ENCODE results near the gene TXLNA. TPM values are rescaled to one million over a fixed set of nuclear protein-coding genes. Genes with fewer than 3 reads are reported as not detected.

TXLNA gene
- total and polyA plus RNA-seq, 8 donors, result 39.8 to 56.4 (median 46.8) TPM

DNA sequence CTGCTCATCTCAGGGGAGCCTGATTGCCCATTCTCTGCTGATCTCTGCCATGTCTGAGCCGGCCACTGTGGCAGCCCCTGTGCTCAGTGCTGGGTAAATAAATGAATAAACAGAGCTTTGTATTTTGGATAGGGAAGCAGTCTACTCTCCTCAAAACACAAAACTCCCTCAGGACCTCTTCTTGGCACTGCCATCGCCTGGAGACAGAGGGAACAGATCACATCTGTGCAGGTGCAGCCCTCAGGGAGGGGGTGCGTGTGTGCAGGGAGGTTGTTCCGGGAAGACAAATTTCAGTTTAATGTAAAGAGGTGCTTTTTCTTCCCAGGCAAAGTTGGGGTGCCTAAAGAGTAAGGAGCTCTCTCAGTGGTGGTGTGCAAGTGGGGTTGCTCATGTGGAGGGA lies 59.9 kb downstream of the TXLNA start:
- DNase-seq (no peak), ATAC-seq (no peak)
- intact Hi-C loops (cut with DNase I), result no loop called here
- H3K36me3 ChIP-seq, result peaks cover 0 to 8% of the 10 kb centered on the region in 2 donors
- no peak overlapping the region for H3K27ac ChIP-seq
- H3K9me3 ChIP-seq, result no peaks in the 10 kb centered on the region
- peaks cover 0 to 22% of the 10 kb centered on the region in 2 donors for H3K27me3 ChIP-seq
- peaks cover 13 to 24% of the 10 kb centered on the region in 2 donors for H3K4me1 ChIP-seq
- TF ChIP-seq, protein P1, sequence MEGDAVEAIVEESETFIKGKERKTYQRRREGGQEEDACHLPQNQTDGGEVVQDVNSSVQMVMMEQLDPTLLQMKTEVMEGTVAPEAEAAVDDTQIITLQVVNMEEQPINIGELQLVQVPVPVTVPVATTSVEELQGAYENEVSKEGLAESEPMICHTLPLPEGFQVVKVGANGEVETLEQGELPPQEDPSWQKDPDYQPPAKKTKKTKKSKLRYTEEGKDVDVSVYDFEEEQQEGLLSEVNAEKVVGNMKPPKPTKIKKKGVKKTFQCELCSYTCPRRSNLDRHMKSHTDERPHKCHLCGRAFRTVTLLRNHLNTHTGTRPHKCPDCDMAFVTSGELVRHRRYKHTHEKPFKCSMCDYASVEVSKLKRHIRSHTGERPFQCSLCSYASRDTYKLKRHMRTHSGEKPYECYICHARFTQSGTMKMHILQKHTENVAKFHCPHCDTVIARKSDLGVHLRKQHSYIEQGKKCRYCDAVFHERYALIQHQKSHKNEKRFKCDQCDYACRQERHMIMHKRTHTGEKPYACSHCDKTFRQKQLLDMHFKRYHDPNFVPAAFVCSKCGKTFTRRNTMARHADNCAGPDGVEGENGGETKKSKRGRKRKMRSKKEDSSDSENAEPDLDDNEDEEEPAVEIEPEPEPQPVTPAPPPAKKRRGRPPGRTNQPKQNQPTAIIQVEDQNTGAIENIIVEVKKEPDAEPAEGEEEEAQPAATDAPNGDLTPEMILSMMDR (IDR thresholded peaks at IDR 0.05), result no peak
- no peak overlapping the region for H3K4me3 ChIP-seq

DNA sequence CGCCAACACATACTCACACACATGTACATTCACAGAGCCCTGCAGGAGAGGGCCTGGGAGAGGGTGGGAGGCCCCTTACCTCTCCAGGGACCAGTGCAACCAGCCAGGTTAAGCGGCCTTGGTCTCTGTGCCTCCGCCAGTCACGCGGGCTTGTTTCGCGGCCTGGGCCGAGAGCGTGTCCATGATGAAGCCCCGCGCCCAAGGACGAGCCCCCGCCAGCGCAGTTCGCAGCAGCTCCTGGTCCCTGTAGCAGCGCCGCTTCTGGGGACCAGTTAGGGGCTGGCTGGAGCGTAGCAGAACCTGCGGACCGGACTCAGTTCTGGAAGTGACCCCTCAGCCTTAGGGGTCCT lies 60.3 kb downstream of the TXLNA start:
- Histone ChIP-seq H3K27ac (peak overlapping the region in 1 of 2 donors; percentile 78), H3K4me3 (peak overlapping the region; percentile 59 to 67), H3K4me1 (peaks cover 13 to 24% of the 10 kb centered on the region in 2 donors), H3K27me3 (peaks cover 0 to 22% of the 10 kb centered on the region in 2 donors), H3K36me3 (peaks cover 0 to 4% of the 10 kb centered on the region in 2 donors), H3K9me3 (no peaks in the 10 kb centered on the region)
- TF ChIP-seq, protein P1 (IDR thresholded peaks at IDR 0.05), result no peak
- DNase-seq, result no peak
- intact Hi-C loops (cut with DNase I), result no loop called here
- ATAC-seq, result no peak

DNA sequence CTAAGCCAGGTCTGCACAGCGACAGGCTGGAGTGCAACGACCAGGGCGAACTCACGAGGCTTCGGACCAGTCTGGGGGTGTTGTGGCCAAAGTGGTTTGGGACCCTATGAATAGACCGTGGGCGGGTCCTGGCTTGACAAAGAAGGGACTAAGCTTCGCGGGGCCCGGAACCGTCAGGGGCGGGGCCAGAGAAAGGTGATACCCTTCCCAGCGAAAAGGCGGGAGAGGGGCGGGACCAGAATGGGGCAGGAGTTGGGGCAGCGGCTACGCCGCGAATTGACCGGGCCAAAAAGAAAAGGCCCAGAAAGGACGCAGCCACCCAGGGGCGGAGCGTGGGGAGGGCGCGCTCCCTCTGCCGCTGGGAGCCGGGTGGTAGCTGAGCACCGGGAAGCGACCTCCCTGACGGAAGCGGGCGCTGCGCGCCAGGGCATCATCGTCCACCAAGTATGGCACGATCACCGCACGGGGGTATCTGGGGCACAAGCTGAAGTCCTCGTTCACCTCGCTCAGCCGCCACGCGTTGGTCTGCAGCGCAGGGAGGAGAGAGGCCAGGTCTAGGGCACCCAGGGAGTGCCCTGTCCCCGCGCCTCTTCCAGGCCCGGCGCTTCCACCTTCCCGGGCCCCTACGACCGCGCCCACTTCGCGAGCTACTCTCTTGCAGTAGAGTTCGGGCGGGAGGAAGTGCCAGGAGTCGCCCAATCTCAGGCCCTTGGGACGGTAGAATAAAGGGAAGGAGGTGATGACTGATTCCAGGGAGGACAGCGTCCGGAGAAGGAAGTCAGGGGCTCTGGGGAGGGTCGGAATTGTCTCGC lies 60.9 kb downstream of the TXLNA start:
- intact Hi-C loops (cut with DNase I), result no loop called here
- H3K27ac ChIP-seq, result peak overlapping the region; percentile 78 to 82
- H3K9me3 ChIP-seq, result no peaks in the 10 kb centered on the region
- ATAC-seq (peak; percentile 88), DNase-seq (peak; percentile 49 to 89 (median 74))
- TF ChIP-seq, protein P1 (IDR thresholded peaks at IDR 0.05), result peak in 1 of 2 donors; percentile 16
- H3K36me3 ChIP-seq, result no peaks in the 10 kb centered on the region
- peaks cover 13 to 24% of the 10 kb centered on the region in 2 donors for H3K4me1 ChIP-seq
- H3K27me3 ChIP-seq, result peaks cover 0 to 22% of the 10 kb centered on the region in 2 donors
- H3K4me3 ChIP-seq, result peak overlapping the region; percentile 59 to 67

DNA sequence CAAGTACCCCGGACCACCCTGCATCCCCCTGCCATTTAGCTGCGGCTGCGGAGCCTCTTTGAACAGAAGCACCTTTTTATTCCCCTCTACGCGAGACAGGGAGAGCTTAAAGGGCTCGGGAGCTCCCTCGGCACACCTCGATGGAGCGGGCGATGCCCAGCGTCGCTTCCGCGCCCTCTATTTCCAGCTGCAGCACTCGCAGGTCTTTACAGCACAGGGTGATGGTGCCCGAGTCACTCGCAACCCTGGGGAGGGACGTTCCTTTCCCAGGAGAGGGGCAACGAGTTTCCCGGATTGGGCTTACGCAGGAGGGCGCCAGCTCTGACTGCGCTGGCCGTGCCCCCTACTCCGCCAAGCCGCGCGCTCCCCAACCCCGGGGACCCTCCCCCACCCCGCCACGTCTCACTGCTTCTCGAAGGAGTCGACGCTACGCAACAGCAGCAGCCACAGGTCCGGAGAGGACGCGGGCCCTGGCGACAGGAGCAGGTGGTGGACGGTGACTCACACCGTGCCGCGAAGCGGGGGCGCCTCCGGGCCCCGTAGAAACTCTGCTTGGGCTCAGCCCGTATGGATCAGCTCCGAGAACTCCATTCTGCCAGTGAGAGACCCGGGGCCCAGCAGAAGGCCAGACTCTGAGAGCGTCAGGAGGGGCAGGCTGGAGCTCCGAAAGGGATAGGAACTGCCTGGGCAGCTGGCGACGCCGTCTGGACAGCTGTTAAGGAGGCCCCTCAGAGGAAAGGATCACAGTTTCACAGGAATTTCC lies 61.7 kb downstream of the TXLNA start:
- peak overlapping the region; percentile 59 to 67 for H3K4me3 ChIP-seq
- no peaks in the 10 kb centered on the region for H3K9me3 ChIP-seq
- peak; percentile 72 for ATAC-seq
- TF ChIP-seq, protein P1 (IDR thresholded peaks at IDR 0.05), result no peak
- intact Hi-C loops (cut with DNase I), result no loop called here
- peaks cover 13 to 32% of the 10 kb centered on the region in 2 donors for H3K4me1 ChIP-seq
- DNase-seq, result peak; percentile 57 to 86 (median 75)
- no peaks in the 10 kb centered on the region for H3K36me3 ChIP-seq
- H3K27ac ChIP-seq, result peak overlapping the region; percentile 78 to 82
- H3K27me3 ChIP-seq, result peaks cover 0 to 22% of the 10 kb centered on the region in 2 donors

DNA sequence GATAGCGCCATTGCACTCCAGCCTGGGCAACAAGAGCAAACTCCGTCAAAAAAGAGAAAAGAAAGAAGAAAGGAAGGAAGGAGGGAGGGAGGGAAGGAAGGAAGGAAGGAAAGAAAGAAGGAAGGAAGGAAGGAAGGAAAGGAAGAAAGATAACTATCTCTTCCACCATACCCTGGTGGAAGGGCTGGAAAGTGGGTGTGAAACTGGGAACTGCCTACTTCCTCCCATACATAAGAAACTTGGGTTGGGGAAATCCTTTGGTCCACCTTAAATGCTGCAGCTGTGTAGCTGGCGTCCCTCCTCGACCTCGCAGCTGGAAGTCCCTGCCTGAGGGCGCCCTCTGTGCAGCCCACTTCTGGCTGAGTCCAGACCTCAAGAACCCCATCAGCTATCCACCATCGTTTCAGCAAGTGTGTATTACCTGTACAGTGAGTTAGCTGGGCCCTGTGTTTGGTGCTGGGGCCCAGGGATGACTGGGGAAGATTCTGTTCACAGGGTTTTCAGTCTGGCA lies 62.9 kb downstream of the TXLNA start:
- Histone ChIP-seq H3K4me1 (peaks cover 13 to 42% of the 10 kb centered on the region in 2 donors), H3K27me3 (peaks cover 0 to 22% of the 10 kb centered on the region in 2 donors), H3K36me3 (no peaks in the 10 kb centered on the region), H3K9me3 (no peaks in the 10 kb centered on the region), H3K27ac (peak overlapping the region in 1 of 2 donors; percentile 37), H3K4me3 (peak overlapping the region in 1 of 2 donors; percentile 11)
- ATAC-seq (no peak), DNase-seq (peak in 1 of 4 donors; percentile 67)
- intact Hi-C loops (cut with DNase I), result no loop called here
- TF ChIP-seq, protein P1 (IDR thresholded peaks at IDR 0.05), result no peak

Data from left lung (tissue), 10 donors.